ENCODE data around the gene SEMA3D.
A peak's percentile ranks its signal among the peaks of the same experiment; 100 is the strongest.

Gene SEMA3D

GRCh38 chr7:85074016-85074415 lies 112.8 kb downstream of the SEMA3D start:
- DNase-seq = no peak

- no peak for DNase-seq
Measured at GRCh38 chr7:85070967-85071628, 115.8 kb downstream of the SEMA3D start.

GRCh38 chr7:85068799-85069198 lies 118.1 kb downstream of the SEMA3D start:
- DNase-seq = no peak

GRCh38 chr7:85067371-85067770 lies 119.5 kb downstream of the SEMA3D start:
- no peak for DNase-seq

- no peak for DNase-seq
Measured at GRCh38 chr7:85065888-85066485, 120.9 kb downstream of the SEMA3D start.

DNA sequence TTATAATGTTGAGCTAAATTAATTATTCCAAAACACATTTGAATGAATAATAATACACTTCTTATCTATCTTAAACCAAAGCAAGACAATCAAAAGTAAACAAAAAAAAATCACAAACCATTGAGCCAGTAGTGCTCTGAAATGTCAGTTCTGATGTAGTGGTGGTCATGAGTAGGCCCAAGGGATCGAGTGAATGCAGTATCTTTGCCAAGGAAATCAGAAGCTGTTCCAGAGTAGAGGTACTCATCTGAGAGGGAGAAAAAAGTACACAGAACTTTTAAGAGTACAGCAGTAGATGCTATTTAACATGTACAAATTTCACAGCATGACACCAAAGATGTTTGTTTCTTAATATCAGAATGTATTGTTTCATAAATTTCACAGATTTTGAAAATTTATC lies 121.5 kb downstream of the SEMA3D start:
- peak; percentile 50 for DNase-seq

GRCh38 chr7:85062651-85063050 lies 124.2 kb downstream of the SEMA3D start:
- no peak for DNase-seq

- no peak for DNase-seq
Measured at GRCh38 chr7:85061456-85061855, 125.4 kb downstream of the SEMA3D start.

GRCh38 chr7:85060696-85061095 lies 126.2 kb downstream of the SEMA3D start:
- no peak for DNase-seq

DNA sequence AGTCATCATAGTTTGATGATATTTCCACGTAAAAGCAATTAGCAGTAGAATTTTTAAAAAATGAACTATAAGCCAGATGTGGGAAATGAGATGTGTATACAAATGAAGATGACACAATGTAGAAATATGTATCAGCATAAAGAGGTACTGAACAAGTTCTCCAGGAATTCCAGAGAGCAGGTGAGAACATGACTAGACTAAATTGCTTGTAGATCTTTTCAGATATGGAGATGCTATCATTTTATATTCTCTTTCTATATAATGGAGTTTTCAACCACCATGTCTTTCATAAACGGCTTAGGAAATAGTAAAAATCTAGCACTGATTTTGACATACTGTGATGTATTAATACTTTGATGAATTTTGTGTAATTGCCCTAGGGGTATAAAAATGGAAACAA lies 130.9 kb downstream of the SEMA3D start:
- no peak for DNase-seq

- no peak for DNase-seq
Measured at GRCh38 chr7:85055196-85055595, 131.7 kb downstream of the SEMA3D start.

DNA sequence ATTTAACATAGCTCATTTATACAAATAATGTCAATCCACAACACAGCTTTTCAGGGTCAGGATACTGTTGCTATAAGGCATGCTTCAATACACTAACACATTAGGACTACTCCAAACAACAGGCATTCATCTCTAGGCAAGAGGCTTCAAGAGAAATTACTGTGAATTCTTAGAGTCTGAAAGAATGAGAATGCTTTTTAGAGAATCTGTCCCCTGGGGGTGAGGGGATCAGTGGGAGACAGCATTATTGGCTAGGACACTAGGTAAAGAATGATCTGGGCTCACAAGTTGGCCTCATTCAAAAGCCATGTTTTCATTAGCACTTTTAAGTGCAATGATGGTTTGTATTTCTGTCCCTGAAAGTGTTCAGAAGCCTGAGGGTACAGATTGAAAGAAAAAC lies 132.6 kb downstream of the SEMA3D start:
- no peak for DNase-seq

DNA sequence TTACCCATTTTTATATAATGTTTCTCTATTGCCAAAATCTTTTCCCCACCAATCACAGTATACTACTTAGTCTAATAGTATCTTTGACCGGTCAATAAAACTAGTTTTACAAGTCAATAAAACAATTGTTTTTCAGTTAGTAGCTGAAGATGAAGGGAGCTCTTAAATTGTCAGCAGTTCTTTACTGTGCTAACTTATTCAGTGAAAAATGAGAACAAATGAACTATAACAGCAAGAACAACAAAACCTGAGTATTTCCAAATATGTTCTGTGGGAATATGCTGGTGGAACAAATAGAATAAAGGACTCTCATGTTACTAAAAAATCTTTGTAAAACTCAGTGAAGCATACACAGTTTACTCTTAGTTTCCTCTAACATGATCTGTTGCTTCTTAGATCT lies 134.0 kb downstream of the SEMA3D start:
- DNase-seq = no peak

DNA sequence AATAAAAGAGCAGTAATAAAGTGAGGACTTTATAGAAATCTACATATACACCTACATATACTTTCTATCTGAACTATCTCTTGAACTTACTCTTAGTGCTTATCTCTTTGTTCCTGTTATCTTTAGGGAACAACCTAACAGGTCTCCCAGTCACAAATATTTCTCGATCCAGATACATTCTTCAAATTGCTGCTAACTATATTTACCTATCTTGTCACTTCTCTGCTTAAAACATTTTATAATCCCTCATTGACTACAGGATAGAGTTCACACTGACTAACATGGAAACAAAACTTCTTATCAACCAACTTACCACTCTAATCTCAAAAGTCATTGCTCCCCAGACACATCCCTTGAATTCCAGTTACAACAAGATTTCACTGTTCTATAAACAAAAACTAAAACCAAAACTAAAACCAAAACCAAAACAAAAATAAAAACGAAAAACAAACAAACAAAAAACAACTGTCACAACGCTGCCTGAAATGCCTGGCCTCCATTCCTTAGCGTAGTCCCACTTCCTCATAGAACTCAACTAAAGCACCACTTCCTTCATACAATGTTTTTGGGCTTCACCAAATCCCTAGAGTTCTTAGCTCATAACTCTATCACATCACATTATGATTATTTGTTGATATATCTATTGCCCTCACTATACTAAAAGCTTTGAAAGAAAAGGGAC lies 134.7 kb downstream of the SEMA3D start:
- DNase-seq = no peak

DNA sequence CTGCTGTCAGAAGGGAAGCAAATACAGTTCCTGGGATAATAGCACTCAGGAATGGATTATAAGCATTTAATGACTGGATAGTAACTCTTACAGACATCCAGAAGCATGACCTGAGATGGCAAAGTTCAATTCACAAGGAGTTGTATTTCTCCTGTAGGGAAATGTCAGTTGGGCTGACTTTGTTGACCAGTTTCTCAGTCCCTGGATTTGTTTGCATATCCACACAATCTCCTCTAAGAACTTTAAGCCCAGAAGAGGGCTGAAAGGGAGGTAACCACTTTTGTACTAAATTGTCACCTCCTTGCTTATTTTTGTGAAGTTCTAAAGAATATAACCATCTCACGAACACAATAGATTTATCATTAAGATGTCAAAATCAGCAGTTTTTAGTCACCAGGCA lies 140.3 kb downstream of the SEMA3D start:
- DNase-seq = no peak

- peak; percentile 80 for DNase-seq
Measured at GRCh38 chr7:85041605-85042216, 145.1 kb downstream of the SEMA3D start.

GRCh38 chr7:85039196-85039923 lies 147.5 kb downstream of the SEMA3D start:
- no peak for DNase-seq

- DNase-seq = no peak
Measured at GRCh38 chr7:85038466-85038865, 148.4 kb downstream of the SEMA3D start.

DNA sequence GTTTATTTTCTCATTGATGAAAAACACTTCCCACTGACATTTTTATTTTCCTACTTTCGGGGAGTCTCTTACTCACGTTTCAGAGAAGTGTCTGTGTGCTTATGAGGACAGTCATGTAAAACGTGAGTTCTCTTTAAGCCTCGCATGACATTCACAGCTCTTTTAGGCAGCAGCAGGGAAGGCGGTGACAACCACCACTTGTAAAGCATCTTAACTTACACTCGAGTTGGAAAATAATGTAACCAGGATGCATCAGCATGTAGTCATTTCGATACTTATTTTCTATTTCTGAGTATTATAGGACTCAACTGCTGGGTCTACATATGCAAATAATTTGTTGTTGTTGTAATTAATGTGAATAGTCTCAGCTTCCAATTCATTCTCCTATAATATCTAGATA lies 153.6 kb downstream of the SEMA3D start:
- no peak for DNase-seq

DNA sequence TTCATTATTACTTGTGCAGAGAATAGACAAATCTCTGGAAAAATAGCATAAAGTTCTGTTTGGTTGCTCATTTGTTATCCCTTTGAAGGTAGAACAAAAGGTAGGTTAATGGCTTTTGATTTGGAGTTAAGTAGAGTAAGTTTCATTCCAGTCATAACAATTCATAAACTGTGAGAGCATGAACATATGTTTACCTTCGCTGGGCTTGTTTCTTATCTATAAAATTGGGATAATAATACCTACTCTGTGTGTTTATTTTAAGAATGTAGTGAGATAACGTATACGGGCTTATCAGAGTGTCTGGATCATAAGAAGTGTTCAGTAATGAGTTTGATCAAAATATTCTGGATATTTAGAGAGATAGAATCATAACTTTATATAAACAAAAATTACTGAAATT lies 155.4 kb downstream of the SEMA3D start:
- DNase-seq = no peak

DNA sequence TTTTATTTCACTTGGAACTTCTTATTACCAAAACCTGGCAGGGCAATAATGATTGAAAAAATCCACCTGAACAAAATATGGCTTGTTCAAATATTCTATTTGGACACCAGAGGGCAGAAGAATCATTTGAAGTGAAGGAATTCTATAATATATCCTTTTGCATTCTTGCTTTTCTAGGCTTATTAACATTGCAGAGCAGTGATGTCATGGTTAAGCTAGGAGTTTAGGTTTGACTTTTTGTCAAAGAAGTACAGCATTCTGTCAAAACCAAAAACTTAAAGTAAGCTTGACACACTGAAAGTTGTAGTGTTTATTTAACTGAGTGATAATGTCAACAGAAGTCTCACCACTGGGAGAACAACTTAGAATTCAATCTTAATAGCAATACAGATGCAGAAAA lies 156.0 kb downstream of the SEMA3D start:
- DNase-seq = no peak

- DNase-seq = no peak
Measured at GRCh38 chr7:85025312-85025756, 161.5 kb downstream of the SEMA3D start.

GRCh38 chr7:85023916-85024315 lies 162.9 kb downstream of the SEMA3D start:
- DNase-seq = no peak
